AG10803 (cell line): Measurements from ENCODE around the gene COQ6.
"Not testable (repeated sequence)": the region's sequence is repeated elsewhere in the genome, so short reads cannot be mapped to it uniquely, and the experiment has no call there.

Source experiments
- DNase-seq: peaks from one replicate; pipeline ENCODE4 v3.0.0; 2010; ENCODE audit warnings: low read depth
- H3K4me3 ChIP-seq: 2 replicates; pipeline ENCODE4 v1.5.1; 2011; ENCODE audit warnings: mild to moderate bottlenecking, low read length, control low read depth
- CTCF ChIP-seq: conservative IDR thresholded peaks from 2 replicates; pipeline ENCODE4 v1.5.1; 2011; ENCODE audit warnings: mild to moderate bottlenecking, low read length, control low read depth, inconsistent platforms

Gene COQ6

DNA sequence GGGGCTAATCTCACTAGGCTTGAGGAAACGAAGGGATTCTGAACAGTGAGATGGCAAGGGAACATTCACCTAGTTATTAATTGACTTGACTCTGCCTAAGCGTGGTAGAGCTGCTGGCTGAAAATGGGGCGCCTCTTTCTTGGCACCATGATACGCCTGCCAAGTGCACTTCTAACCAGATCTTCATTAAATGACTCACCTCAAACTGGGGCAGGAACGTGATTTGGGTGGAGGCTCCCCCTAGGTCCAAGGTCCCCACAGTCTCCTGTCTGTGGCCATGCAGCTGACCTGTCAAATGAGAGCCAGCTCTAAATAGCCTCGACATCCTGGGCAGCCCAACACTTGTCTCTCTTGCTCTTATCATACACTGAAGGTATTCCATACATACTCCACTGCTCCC lies 26.0 kb downstream of the COQ6 start:
- no peak overlapping the region for H3K4me3 ChIP-seq

DNA sequence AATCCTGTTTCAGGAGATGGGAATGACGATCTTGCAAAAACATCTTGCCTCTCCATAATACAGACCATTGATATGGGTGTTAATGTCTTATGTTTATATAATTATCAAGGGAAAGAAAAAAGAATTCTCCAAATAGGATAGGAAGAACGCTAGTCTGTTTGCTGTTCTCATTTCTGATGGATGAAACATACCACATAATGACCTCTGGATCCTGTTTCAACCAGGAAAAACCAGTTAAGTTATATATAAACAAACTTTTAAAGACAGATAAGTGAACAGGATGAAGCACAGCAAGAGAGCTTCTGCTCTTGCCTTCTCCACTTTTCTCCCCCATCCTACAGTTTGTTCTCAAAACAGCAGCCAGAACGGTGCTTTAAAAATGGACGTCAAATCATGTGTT lies 27.8 kb downstream of the COQ6 start:
- H3K4me3 ChIP-seq, result no peak overlapping the region
- no peak for TF ChIP-seq CTCF
- DNase-seq, result no peak

More for the DNA sequence above, 26.0 kb downstream of the COQ6 start:
- no peak for TF ChIP-seq CTCF
- no peak for DNase-seq

- no peak overlapping the region for H3K4me3 ChIP-seq
- no peak for TF ChIP-seq CTCF
- no peak for DNase-seq
Observed at GRCh38 chr14:73988065-73988464, 38.0 kb downstream of the COQ6 start.

GRCh38 chr14:73988656-73989055 lies 38.6 kb downstream of the COQ6 start:
- DNase-seq, H3K4me3 ChIP-seq: not testable (repeated sequence)

GRCh38 chr14:73991092-73991491 lies 41.0 kb downstream of the COQ6 start:
- H3K4me3 ChIP-seq, result no peak overlapping the region
- no peak for TF ChIP-seq CTCF
- no peak for DNase-seq

- H3K4me3 ChIP-seq, DNase-seq: not testable (repeated sequence)
Observed at GRCh38 chr14:73994926-73995325, 44.8 kb downstream of the COQ6 start.

GRCh38 chr14:73995977-73996378 lies 45.9 kb downstream of the COQ6 start:
- DNase-seq, result no peak
- TF ChIP-seq CTCF, result no peak
- H3K4me3 ChIP-seq, result no peak overlapping the region

GRCh38 chr14:73996731-73997107 lies 46.6 kb downstream of the COQ6 start:
- no peak overlapping the region for H3K4me3 ChIP-seq
- TF ChIP-seq CTCF, result no peak
- no peak for DNase-seq
